Upper lobe of right lung (tissue), 1 donor: ENCODE results near the gene CUX1. TPM values are rescaled to one million over a fixed set of nuclear protein-coding genes. Genes with fewer than 3 reads are reported as not detected.
"Not testable (repeated sequence)": the region's sequence is repeated elsewhere in the genome, so short reads cannot be mapped to it uniquely, and the experiment has no call there.

Source experiments
- ATAC-seq: fragments of 200-7000 bp; cut with Tn5 transposase; one replicate; pipeline ENCODE4 v1.9.1; 2020; ENCODE audit warnings: mild to moderate bottlenecking, moderate library complexity
- DNase-seq: peaks from one replicate; pipeline ENCODE4 v3.0.0-alpha.2; 2020
- H3K27ac ChIP-seq: fragments of 200-600 bp; one replicate; pipeline ENCODE4 v1.8.0; 2022
- H3K27me3 ChIP-seq: fragments of 200-600 bp; one replicate; pipeline ENCODE4 v1.8.0; 2022; ENCODE audit warnings: mild to moderate bottlenecking
- H3K36me3 ChIP-seq: fragments of 200-600 bp; one replicate; pipeline ENCODE4 v1.8.0; 2022
- H3K4me1 ChIP-seq: fragments of 200-600 bp; one replicate; pipeline ENCODE4 v1.8.0; 2022
- H3K4me3 ChIP-seq: fragments of 200-600 bp; one replicate; pipeline ENCODE4 v1.8.0; 2022; ENCODE audit warnings: mild to moderate bottlenecking
- H3K9me3 ChIP-seq: fragments of 200-600 bp; one replicate; pipeline ENCODE4 v1.8.0; 2022
- intact Hi-C: fragments of 100-400 bp; cut with DNase I; formaldehyde crosslinking; loops from one replicate; pipeline ENCODE4 v1.11.0; 2022
- total RNA-seq: library from RNA; stranded (reverse); fragmentation: NEBNext Ultra II Directional; extraction: Animal tissue kit (Norgen Biotek cat#: 25700); gene quantifications from one replicate; pipeline ENCODE4 v1.2.1, GENCODE V29; 2021
- TF ChIP-seq, protein P1 (sequence below): fragments of 200-600 bp; IDR thresholded peaks from one replicate; pipeline ENCODE4 v1.8.0; 2022; ENCODE audit warnings: antibody characterized with exemption
- donor health status: DM: no; HTN: yes; CAD: no; lungs with severe emphysema.

Gene CUX1
- total RNA-seq, 1 donor from 2014 or later, result 132 TPM

GRCh38 chr7:101921061-101921460 is 103.6 kb downstream of the CUX1 start:
- DNase-seq (no peak), ATAC-seq (no peak)
- Histone ChIP-seq H3K4me1 (no peaks in the 10 kb centered on the region), H3K9me3 (no peaks in the 10 kb centered on the region), H3K27me3 (no peaks in the 10 kb centered on the region), H3K27ac (no peak overlapping the region), H3K4me3 (no peak overlapping the region), H3K36me3 (peaks cover 26% of the 10 kb centered on the region)
- intact Hi-C loops, result no loop called here
- TF ChIP-seq, protein P1, sequence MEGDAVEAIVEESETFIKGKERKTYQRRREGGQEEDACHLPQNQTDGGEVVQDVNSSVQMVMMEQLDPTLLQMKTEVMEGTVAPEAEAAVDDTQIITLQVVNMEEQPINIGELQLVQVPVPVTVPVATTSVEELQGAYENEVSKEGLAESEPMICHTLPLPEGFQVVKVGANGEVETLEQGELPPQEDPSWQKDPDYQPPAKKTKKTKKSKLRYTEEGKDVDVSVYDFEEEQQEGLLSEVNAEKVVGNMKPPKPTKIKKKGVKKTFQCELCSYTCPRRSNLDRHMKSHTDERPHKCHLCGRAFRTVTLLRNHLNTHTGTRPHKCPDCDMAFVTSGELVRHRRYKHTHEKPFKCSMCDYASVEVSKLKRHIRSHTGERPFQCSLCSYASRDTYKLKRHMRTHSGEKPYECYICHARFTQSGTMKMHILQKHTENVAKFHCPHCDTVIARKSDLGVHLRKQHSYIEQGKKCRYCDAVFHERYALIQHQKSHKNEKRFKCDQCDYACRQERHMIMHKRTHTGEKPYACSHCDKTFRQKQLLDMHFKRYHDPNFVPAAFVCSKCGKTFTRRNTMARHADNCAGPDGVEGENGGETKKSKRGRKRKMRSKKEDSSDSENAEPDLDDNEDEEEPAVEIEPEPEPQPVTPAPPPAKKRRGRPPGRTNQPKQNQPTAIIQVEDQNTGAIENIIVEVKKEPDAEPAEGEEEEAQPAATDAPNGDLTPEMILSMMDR, result no peak

DNA sequence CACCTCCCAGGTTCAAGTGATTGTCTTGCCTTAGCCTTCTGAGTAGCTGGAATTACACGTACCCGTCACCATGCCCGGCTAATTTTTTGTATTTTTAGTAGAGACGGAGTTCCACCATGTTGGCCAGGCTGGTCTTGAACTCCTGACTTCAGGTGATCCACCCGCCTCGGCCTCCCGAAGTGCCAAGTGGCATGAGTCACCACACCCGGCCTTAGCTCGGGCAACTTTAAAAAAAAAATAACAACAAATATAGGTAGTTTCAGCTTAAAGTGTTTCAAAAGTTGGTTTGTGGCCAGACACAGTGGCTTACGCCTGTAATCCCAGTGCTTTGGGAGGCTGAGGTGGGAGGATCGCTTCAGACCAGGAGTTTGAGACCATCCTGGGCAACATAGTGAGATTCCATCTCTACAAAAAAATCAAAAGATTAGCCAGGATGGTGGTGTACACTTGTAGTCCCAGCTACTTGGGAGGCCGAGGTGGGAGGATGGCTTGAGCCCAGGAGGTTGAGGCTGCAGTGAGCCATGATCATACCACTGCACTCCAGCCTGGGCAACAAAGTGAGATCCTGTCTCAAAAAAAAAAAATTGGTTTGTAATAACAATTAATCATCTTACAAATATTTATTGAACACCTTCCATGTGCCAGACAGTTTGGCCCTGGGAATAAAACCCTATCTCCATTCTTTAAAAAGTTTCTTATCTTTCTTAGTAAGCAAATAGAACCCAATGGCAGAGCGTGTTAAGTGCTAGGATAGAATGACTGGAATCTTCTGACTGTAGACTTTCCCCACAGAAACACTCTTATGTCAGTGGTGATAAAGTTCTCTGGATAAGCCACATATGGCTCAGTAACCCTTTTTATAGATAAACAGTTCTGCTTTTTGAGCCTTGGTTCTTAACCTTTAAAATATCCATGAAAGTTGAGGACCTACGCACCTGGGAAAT is 104.4 kb downstream of the CUX1 start:
- ATAC-seq, result peak; percentile 69
- peaks cover 19% of the 10 kb centered on the region for H3K36me3 ChIP-seq
- H3K27me3 ChIP-seq, H3K27ac ChIP-seq, H3K4me1 ChIP-seq, intact Hi-C loops, H3K9me3 ChIP-seq, DNase-seq, H3K4me3 ChIP-seq: not testable (repeated sequence)

DNA sequence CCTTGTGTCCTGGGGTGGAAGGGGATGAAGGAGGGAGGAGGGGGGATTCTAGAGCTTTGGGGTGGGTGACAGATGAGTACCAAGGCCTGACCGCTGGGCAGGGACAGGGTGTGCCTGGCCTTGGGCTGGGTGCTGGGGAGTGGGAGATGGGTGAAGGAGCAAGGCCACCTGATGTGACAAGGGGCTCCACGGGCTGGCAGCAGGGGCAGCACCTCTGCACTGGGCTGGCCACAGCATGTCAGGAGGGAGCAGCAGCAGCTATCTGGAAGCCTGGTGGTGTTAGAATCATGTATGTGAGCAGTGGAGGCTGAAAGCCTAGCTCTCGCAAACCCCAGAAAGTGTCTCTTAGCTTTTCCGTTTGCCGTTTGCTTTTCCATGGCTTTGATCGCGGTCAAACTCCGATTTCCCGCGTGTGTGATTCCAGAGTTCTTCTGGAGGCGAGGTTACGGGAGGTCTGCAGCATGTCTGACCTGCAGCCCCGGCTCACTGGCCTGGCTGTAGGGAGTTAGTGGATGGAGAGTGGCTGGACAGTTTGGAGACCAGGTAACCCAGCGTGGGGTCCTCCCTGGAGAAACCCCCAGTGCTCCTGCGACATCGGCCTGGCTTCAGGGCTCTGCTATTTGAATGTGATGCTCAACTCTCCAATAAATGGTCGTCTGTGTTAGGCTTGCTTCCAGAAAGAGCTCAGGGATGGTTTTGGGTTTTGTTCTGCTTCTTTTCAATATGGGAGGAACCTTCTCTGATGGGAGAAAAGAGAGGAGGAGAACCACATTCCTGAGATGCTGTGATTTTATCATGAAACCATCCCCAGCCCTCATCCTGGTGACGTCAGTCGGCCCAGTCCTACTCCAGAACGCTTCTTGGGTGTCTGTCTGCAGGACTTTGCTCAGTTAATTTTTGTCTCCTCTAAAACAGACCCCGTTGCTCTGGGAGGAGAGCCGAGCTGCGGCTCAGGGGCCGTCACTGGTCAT is 105.5 kb downstream of the CUX1 start:
- intact Hi-C loops, result no loop called here
- Histone ChIP-seq H3K27me3 (no peaks in the 10 kb centered on the region), H3K4me3 (no peak overlapping the region), H3K9me3 (no peaks in the 10 kb centered on the region), H3K4me1 (peaks cover 6% of the 10 kb centered on the region), H3K36me3 (peaks cover 8% of the 10 kb centered on the region), H3K27ac (no peak overlapping the region)
- DNase-seq (no peak), ATAC-seq (peak; percentile 20)
- TF ChIP-seq, protein P1, result no peak

DNA sequence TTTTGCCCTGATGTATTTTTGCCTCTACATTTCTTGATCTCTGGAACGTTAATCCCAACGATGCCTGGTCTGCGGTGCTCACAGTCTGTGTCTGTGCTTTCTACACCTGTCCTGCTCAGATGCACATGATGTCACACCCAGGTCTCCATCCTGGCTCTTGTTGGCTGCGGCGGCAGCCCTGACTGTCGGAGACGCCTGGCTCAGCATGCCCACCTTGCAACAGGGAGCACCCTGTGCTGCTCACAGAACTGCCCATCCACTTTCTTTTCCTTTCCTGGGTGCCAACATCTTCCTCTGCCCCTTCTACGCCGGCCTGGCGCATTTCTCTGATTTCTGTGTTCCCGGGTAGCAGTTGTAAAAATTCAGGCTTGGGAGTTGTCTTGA is 106.2 kb downstream of the CUX1 start:
- Histone ChIP-seq H3K4me3 (no peak overlapping the region), H3K27ac (no peak overlapping the region), H3K9me3 (no peaks in the 10 kb centered on the region), H3K4me1 (peaks cover 10% of the 10 kb centered on the region), H3K27me3 (no peaks in the 10 kb centered on the region), H3K36me3 (peaks cover 5% of the 10 kb centered on the region)
- ATAC-seq (no peak), DNase-seq (no peak)
- TF ChIP-seq, protein P1, result no peak
- intact Hi-C loops, result no loop called here

- no peak overlapping the region for H3K27ac ChIP-seq
- TF ChIP-seq, protein P1, result no peak
- H3K4me3 ChIP-seq, result no peak overlapping the region
- intact Hi-C loops, result no loop called here
- peaks cover 10% of the 10 kb centered on the region for H3K4me1 ChIP-seq
- H3K27me3 ChIP-seq, result no peaks in the 10 kb centered on the region
- H3K36me3 ChIP-seq, result peaks cover 3% of the 10 kb centered on the region
- DNase-seq (no peak), ATAC-seq (no peak)
- H3K9me3 ChIP-seq, result no peaks in the 10 kb centered on the region
These were observed 106.7 kb downstream of the CUX1 start for GRCh38 chr7:101924171-101924570.

- no peak for DNase-seq
- H3K27ac ChIP-seq, result no peak overlapping the region
These were observed 108.8 kb downstream of the CUX1 start for GRCh38 chr7:101926265-101926664.

More at GRCh38 chr7:101926265-101926664, 108.8 kb downstream of the CUX1 start:
- Histone ChIP-seq H3K4me1 (peaks cover 10% of the 10 kb centered on the region), H3K4me3 (no peak overlapping the region), H3K27me3 (no peaks in the 10 kb centered on the region), H3K9me3 (no peaks in the 10 kb centered on the region), H3K36me3 (no peaks in the 10 kb centered on the region)
- no peak for ATAC-seq
- TF ChIP-seq, protein P1, result no peak
- intact Hi-C loops, result no loop called here
